Muscle layer of colon (tissue), 2 donors: Measurements from ENCODE around the gene MGAT5B.
"Not testable (repeated sequence)": the region's sequence is repeated elsewhere in the genome, so short reads cannot be mapped to it uniquely, and the experiment has no call there.

Experiments used
- H3K27ac ChIP-seq: one replicate; pipeline ENCODE4 v1.7.0; 2013; ENCODE audit warnings: low read depth, mild to moderate bottlenecking, low read length, moderate library complexity
- H3K27me3 ChIP-seq, 2 donors: one replicate each; pipeline ENCODE4 v1.7.0; 2013; ENCODE audit warnings: low read length in 2 of 2, mild to moderate bottlenecking in 2 of 2; ENCODE audit not compliant: insufficient read depth in 2 of 2, control insufficient read depth in 1 of 2
- H3K36me3 ChIP-seq: one replicate; pipeline ENCODE4 v1.7.0; 2013; ENCODE audit warnings: mild to moderate bottlenecking, low read length; ENCODE audit not compliant: insufficient read depth
- H3K4me1 ChIP-seq: one replicate; pipeline ENCODE4 v1.7.0; 2013; ENCODE audit warnings: mild to moderate bottlenecking, low read length; ENCODE audit not compliant: insufficient read depth
- H3K4me3 ChIP-seq, 2 donors: one replicate each; pipeline ENCODE4 v1.7.0; 2013; ENCODE audit warnings: low read length in 2 of 2, low read depth in 1 of 2, mild to moderate bottlenecking in 1 of 2, moderate library complexity in 1 of 2
- H3K9ac ChIP-seq: one replicate; pipeline ENCODE4 v1.7.0; 2013; ENCODE audit warnings: low read length
- H3K9me3 ChIP-seq: one replicate; pipeline ENCODE4 v1.7.0; 2013; ENCODE audit warnings: mild to moderate bottlenecking, low read length
- donor health status: abdominal sarcoma.
- donor health status: Adenocarcinoma of cecum.

Gene MGAT5B

GRCh38 chr17:76849160-76849559 lies 19.0 kb upstream of the MGAT5B start:
- H3K9me3 ChIP-seq, H3K27ac ChIP-seq, H3K27me3 ChIP-seq, H3K4me3 ChIP-seq, H3K4me1 ChIP-seq, H3K36me3 ChIP-seq, H3K9ac ChIP-seq: not testable (repeated sequence)

- H3K9ac ChIP-seq = no peak overlapping the region
- H3K9me3 ChIP-seq = no peaks in the 10 kb centered on the region
- H3K27ac ChIP-seq = no peak overlapping the region
- H3K4me3 ChIP-seq = no peak overlapping the region
- no peaks in the 10 kb centered on the region for H3K4me1 ChIP-seq
- H3K36me3 ChIP-seq = no peaks in the 10 kb centered on the region
- H3K27me3 ChIP-seq = no peaks in the 10 kb centered on the region
Observed at GRCh38 chr17:76852843-76853242, 15.4 kb upstream of the MGAT5B start.

DNA sequence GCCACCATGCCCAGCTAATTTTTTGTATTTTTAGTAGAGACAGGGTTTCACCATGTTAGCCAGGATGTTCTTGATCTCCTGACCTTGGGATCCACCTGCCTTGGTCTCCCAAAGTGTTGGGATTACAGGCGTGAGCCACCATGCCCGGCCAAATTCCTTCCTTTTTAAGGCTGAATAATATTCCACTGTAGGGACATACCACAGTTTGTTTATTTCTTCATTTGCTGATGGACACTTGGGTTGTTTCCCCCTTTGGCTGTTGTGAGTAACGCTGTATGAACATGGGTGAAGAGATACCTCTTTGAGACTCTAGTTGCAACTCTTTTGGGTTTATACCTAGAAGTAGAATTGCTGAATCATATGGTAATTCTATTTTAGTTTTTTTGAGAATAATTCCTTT lies 13.1 kb upstream of the MGAT5B start:
- H3K36me3 ChIP-seq = no peaks in the 10 kb centered on the region
- H3K27ac ChIP-seq = no peak overlapping the region
- H3K9ac ChIP-seq = no peak overlapping the region
- H3K4me1 ChIP-seq = no peaks in the 10 kb centered on the region
- no peaks in the 10 kb centered on the region for H3K27me3 ChIP-seq
- H3K9me3 ChIP-seq = no peaks in the 10 kb centered on the region
- H3K4me3 ChIP-seq = no peak overlapping the region

DNA sequence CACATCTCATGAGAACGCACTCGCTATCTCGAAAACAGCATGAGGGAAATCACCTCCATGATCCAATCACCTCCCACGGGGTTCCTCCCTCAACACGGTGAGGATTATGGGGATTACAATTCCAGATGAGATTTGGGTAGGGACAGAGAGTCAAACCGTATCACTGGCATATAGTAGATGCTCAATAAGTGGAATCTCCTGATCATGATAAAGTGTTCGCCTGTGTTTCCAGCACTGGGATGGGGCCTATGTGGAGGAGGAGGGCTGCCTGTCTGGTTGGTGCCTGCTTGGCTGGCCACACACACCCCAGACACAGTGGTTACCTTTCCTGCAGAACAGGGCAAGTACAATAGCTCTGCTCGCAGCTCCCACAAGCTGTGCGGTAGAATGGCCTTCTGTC lies 6.1 kb upstream of the MGAT5B start:
- no peak overlapping the region for H3K9ac ChIP-seq
- no peak overlapping the region for H3K4me3 ChIP-seq
- H3K36me3 ChIP-seq = no peaks in the 10 kb centered on the region
- H3K4me1 ChIP-seq = no peaks in the 10 kb centered on the region
- H3K27me3 ChIP-seq = peaks cover 0 to 6% of the 10 kb centered on the region in 2 donors
- no peak overlapping the region for H3K27ac ChIP-seq
- no peaks in the 10 kb centered on the region for H3K9me3 ChIP-seq

GRCh38 chr17:76862494-76862893 lies 5.7 kb upstream of the MGAT5B start:
- H3K27ac ChIP-seq = no peak overlapping the region
- peaks cover under 1 to 10% of the 10 kb centered on the region in 2 donors for H3K27me3 ChIP-seq
- no peak overlapping the region for H3K9ac ChIP-seq
- no peak overlapping the region for H3K4me3 ChIP-seq
- no peaks in the 10 kb centered on the region for H3K9me3 ChIP-seq
- H3K36me3 ChIP-seq = no peaks in the 10 kb centered on the region
- no peaks in the 10 kb centered on the region for H3K4me1 ChIP-seq

DNA sequence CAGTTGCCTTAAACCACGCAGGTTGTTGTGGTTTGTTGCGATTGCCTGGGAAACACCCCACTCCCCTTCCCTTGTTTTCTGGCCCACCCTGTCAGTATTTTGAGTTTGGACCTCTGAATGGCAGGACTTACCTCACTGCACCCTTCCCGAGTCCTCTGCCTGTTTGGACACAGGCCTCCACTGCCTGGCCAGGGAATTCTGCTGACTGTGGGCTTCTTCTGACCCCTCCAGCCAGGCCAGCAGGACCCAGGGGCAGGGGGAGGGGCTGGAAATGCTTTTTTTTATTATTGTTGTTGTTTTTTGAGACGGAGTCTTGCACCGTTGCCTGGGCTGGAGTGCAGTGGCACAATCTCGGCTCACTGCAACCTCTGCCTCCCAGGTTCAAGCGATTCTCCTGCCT lies 4.2 kb upstream of the MGAT5B start:
- Histone ChIP-seq H3K9me3 (no peaks in the 10 kb centered on the region), H3K27ac (no peak overlapping the region), H3K4me1 (peaks cover 4% of the 10 kb centered on the region), H3K9ac (no peak overlapping the region), H3K27me3 (peaks cover 9 to 18% of the 10 kb centered on the region in 2 donors), H3K36me3 (no peaks in the 10 kb centered on the region), H3K4me3 (no peak overlapping the region)

GRCh38 chr17:76865174-76865573 lies 3.0 kb upstream of the MGAT5B start:
- Histone ChIP-seq H3K4me3 (no peak overlapping the region), H3K9ac (no peak overlapping the region), H3K27me3 (peaks cover 11 to 29% of the 10 kb centered on the region in 2 donors), H3K4me1 (peaks cover 4% of the 10 kb centered on the region), H3K27ac (no peak overlapping the region), H3K9me3 (no peaks in the 10 kb centered on the region), H3K36me3 (no peaks in the 10 kb centered on the region)

GRCh38 chr17:76866203-76866602 lies 2.0 kb upstream of the MGAT5B start:
- Histone ChIP-seq H3K27ac (no peak overlapping the region), H3K9ac (no peak overlapping the region), H3K36me3 (no peaks in the 10 kb centered on the region), H3K4me3 (no peak overlapping the region), H3K27me3 (peaks cover 19 to 40% of the 10 kb centered on the region in 2 donors), H3K4me1 (peaks cover 4% of the 10 kb centered on the region), H3K9me3 (no peaks in the 10 kb centered on the region)

GRCh38 chr17:76866774-76867577 lies 1.2 kb upstream of the MGAT5B start:
- Histone ChIP-seq H3K9me3 (no peaks in the 10 kb centered on the region), H3K27me3 (peaks cover 19 to 45% of the 10 kb centered on the region in 2 donors), H3K27ac (no peak overlapping the region), H3K4me3 (no peak overlapping the region), H3K4me1 (peaks cover 4% of the 10 kb centered on the region), H3K36me3 (no peaks in the 10 kb centered on the region), H3K9ac (no peak overlapping the region)

GRCh38 chr17:76867578-76868175 lies 527 bp upstream of the MGAT5B start:
- H3K9me3 ChIP-seq = no peaks in the 10 kb centered on the region
- H3K4me1 ChIP-seq = peaks cover 4% of the 10 kb centered on the region
- H3K36me3 ChIP-seq = no peaks in the 10 kb centered on the region
- H3K27me3 ChIP-seq = peaks cover 19 to 51% of the 10 kb centered on the region in 2 donors
- H3K4me3 ChIP-seq = no peak overlapping the region
- no peak overlapping the region for H3K27ac ChIP-seq
- H3K9ac ChIP-seq = no peak overlapping the region

DNA sequence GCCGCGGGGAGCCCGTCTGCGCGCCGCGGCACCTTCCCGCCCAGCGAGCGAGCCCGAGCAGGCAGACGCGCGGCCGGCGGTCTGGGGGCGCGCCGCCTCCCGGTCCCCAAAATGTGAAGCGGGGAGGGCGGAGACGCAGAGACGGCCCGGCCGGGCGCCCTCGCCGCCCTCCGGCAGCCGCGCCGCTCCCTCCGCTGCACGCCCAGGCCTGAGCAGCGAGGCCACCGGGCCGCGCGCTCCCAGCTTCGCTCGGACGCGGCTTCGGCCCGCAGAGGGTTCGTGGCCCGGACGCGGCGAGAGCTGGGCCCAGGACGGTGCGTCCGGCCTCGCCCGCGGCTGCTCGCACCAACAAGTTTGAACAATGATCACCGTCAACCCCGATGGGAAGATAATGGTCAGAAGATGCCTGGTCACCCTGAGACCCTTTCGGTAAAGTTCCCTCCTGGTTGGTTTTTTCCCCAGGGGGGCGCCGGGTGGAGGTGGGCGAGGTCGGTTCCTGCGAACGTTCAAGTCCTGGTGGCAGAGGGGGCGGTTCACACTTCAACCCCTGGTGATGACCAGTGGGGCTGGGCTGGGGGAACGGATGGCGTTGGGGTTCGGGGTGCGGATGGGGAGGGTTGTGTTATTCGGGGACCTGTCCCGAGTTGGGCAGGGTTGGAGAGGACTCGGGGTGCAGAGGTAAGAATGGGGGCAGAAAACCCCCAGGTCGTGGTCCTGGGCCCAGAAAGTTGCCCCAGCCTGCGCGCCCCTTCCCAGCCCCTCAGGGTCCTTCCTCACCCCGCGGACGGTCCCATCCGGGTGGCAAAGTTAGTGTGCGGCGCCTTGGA lies 678 bp downstream of the MGAT5B start:
- Histone ChIP-seq H3K9ac (no peak overlapping the region), H3K27me3 (peaks cover 19 to 51% of the 10 kb centered on the region in 2 donors), H3K9me3 (no peaks in the 10 kb centered on the region)

More for the DNA sequence above, 678 bp downstream of the MGAT5B start:
- Histone ChIP-seq H3K4me1 (peaks cover 4% of the 10 kb centered on the region), H3K36me3 (no peaks in the 10 kb centered on the region), H3K27ac (no peak overlapping the region), H3K4me3 (no peak overlapping the region)
